OCI-LY1 (cell line): ENCODE results near the gene CDH8.

Source experiments
- H2AFZ ChIP-seq: fragments of 200-600 bp; sonication (generic), shearing (Covaris generic); 2 replicates; pipeline ENCODE4 v1.6.0; 2014; ENCODE audit warnings: antibody characterized with exemption, mild to moderate bottlenecking, low read length
- H3F3A ChIP-seq: fragments of 200-600 bp; sonication (generic), shearing (Covaris generic); 2 replicates; pipeline ENCODE4 v1.6.0; 2014; ENCODE audit warnings: mild to moderate bottlenecking, antibody characterized with exemption, low read length, moderate library complexity; ENCODE audit not compliant: insufficient read depth
- H3K27ac ChIP-seq: fragments of 200-600 bp; sonication (generic); 2 replicates; pipeline ENCODE4 v1.5.1; 2014; ENCODE audit warnings: low read length, mixed run types, mild to moderate bottlenecking, low read depth; ENCODE audit not compliant: poor library complexity, severe bottlenecking
- H3K27me3 ChIP-seq: fragments of 200-600 bp; sonication (generic); 2 replicates; pipeline ENCODE4 v1.6.0; 2014; ENCODE audit warnings: antibody characterized with exemption, mild to moderate bottlenecking, low read length, moderate library complexity; ENCODE audit not compliant: insufficient read depth
- H3K36me3 ChIP-seq: fragments of 200-600 bp; sonication (generic); 2 replicates; pipeline ENCODE4 v1.6.1; 2014; ENCODE audit warnings: mild to moderate bottlenecking, antibody characterized with exemption, low read length, moderate library complexity, mixed read lengths; ENCODE audit not compliant: insufficient read depth
- H3K4me1 ChIP-seq: fragments of 200-600 bp; sonication (generic); 2 replicates; pipeline ENCODE4 v1.5.1; 2014; ENCODE audit warnings: mild to moderate bottlenecking, low read length, moderate library complexity; ENCODE audit not compliant: insufficient read depth, severe bottlenecking
- H3K4me2 ChIP-seq: fragments of 200-600 bp; sonication (generic), shearing (Covaris generic); 2 replicates; pipeline ENCODE4 v1.6.1; 2014; ENCODE audit warnings: low read length
- H3K4me3 ChIP-seq: fragments of 200-600 bp; sonication (generic); 2 replicates; pipeline ENCODE4 v1.5.1; 2014; ENCODE audit warnings: low read length, low read depth, mild to moderate bottlenecking, mixed read lengths; ENCODE audit not compliant: poor library complexity, severe bottlenecking
- H3K79me2 ChIP-seq: fragments of 200-600 bp; shearing (Covaris generic); 2 replicates; pipeline ENCODE4 v1.6.1; 2016; ENCODE audit warnings: mixed run types, low read length, mixed read lengths; ENCODE audit not compliant: insufficient read depth
- H3K9ac ChIP-seq: fragments of 200-600 bp; sonication (generic), shearing (Covaris generic); 2 replicates; pipeline ENCODE4 v1.6.1; 2014; ENCODE audit warnings: mild to moderate bottlenecking, low read length, mixed read lengths
- H3K9me2 ChIP-seq: fragments of 200-600 bp; sonication (generic), shearing (Covaris generic); 2 replicates; pipeline ENCODE4 v1.6.1; 2014; ENCODE audit warnings: low read depth, mild to moderate bottlenecking, low read length, mixed read lengths
- H3K9me3 ChIP-seq: fragments of 200-600 bp; shearing (Covaris generic); 2 replicates; pipeline ENCODE4 v1.6.1; 2014; ENCODE audit warnings: low read length, mixed read lengths
- H4K20me1 ChIP-seq: fragments of 200-600 bp; sonication (generic), shearing (Covaris generic); 2 replicates; pipeline ENCODE4 v1.6.0; 2016; ENCODE audit warnings: mild to moderate bottlenecking, low read length; ENCODE audit not compliant: insufficient read depth
- CTCF ChIP-seq: fragments of 200-600 bp; sonication (generic), shearing (Covaris generic); IDR thresholded peaks from 2 replicates; pipeline ENCODE4 v1.5.1; 2017; ENCODE audit warnings: mild to moderate bottlenecking, antibody characterized with exemption, low read length, moderate library complexity, mixed read lengths
- EZH2 ChIP-seq: fragments of 200-600 bp; sonication (generic), shearing (Covaris generic); IDR thresholded peaks from 2 replicates; pipeline ENCODE4 v1.8.0; 2017; ENCODE audit warnings: borderline replicate concordance, mixed run types, mild to moderate bottlenecking, antibody characterized with exemption, low read length, moderate library complexity, mixed read lengths

The CDH8 gene

GRCh38 chr16:61885343-61885742 is 150.9 kb downstream of the CDH8 start:
- no peaks in the 10 kb centered on the region for H3K27me3 ChIP-seq
- no peak overlapping the region for H3K27ac ChIP-seq
- H2AFZ ChIP-seq, result no peak overlapping the region
- H3K4me1 ChIP-seq, result peaks cover 6% of the 10 kb centered on the region
- no peaks in the 10 kb centered on the region for H4K20me1 ChIP-seq
- H3K4me2 ChIP-seq, result no peak overlapping the region
- no peaks in the 10 kb centered on the region for H3K36me3 ChIP-seq
- H3K4me3 ChIP-seq, result no peak overlapping the region
- H3K9me2 ChIP-seq, result no peaks in the 10 kb centered on the region
- no peak overlapping the region for H3K9ac ChIP-seq
- no peaks in the 10 kb centered on the region for H3K9me3 ChIP-seq
- TF ChIP-seq EZH2 (no peak), CTCF (no peak)
- H3K79me2 ChIP-seq, result no peaks in the 10 kb centered on the region
- H3F3A ChIP-seq, result no peaks in the 10 kb centered on the region

- Histone ChIP-seq H3K79me2 (no peaks in the 10 kb centered on the region), H3K4me1 (no peaks in the 10 kb centered on the region), H3K9ac (no peak overlapping the region), H3K27ac (no peak overlapping the region), H2AFZ (no peak overlapping the region), H3K36me3 (no peaks in the 10 kb centered on the region), H3K4me2 (no peak overlapping the region), H3K9me3 (no peaks in the 10 kb centered on the region), H3K27me3 (no peaks in the 10 kb centered on the region), H3F3A (no peaks in the 10 kb centered on the region), H4K20me1 (no peaks in the 10 kb centered on the region), H3K9me2 (no peaks in the 10 kb centered on the region), H3K4me3 (no peak overlapping the region)
- TF ChIP-seq EZH2 (no peak), CTCF (no peak)
Measured at GRCh38 chr16:61879306-61879705, 156.9 kb downstream of the CDH8 start.

- H3K9me2 ChIP-seq, result no peaks in the 10 kb centered on the region
- no peaks in the 10 kb centered on the region for H4K20me1 ChIP-seq
- H3K9me3 ChIP-seq, result no peaks in the 10 kb centered on the region
- H3K4me1 ChIP-seq, result no peaks in the 10 kb centered on the region
- no peak overlapping the region for H3K27ac ChIP-seq
- no peak overlapping the region for H3K9ac ChIP-seq
- H3K36me3 ChIP-seq, result no peaks in the 10 kb centered on the region
- H3K27me3 ChIP-seq, result no peaks in the 10 kb centered on the region
- no peaks in the 10 kb centered on the region for H3F3A ChIP-seq
- no peaks in the 10 kb centered on the region for H3K79me2 ChIP-seq
- TF ChIP-seq CTCF (no peak), EZH2 (no peak)
- no peak overlapping the region for H3K4me3 ChIP-seq
- H3K4me2 ChIP-seq, result no peak overlapping the region
- no peak overlapping the region for H2AFZ ChIP-seq
Measured at GRCh38 chr16:61877436-61877835, 158.8 kb downstream of the CDH8 start.
